ENCODE measurements around the gene EIF4A3.

Gene EIF4A3

GRCh38 chr17:80111702-80112470, 35.0 kb downstream of the EIF4A3 start:
- no peak for DNase-seq (ENCODE audit: low spot score)

GRCh38 chr17:80110927-80111701, 35.8 kb downstream of the EIF4A3 start:
- no peak for DNase-seq (ENCODE audit: low spot score)

GRCh38 chr17:80110447-80110812, 36.5 kb downstream of the EIF4A3 start:
- DNase-seq (ENCODE audit: low spot score): no peak

- DNase-seq (ENCODE audit: low spot score): no peak
Observed at GRCh38 chr17:80109713-80110446, 37.0 kb downstream of the EIF4A3 start.

GRCh38 chr17:80109066-80109660, 37.8 kb downstream of the EIF4A3 start:
- no peak for DNase-seq (ENCODE audit: low spot score)

GRCh38 chr17:80108036-80108971, 38.6 kb downstream of the EIF4A3 start:
- no peak for DNase-seq (ENCODE audit: low spot score)

- no peak for DNase-seq (ENCODE audit: low spot score)
Observed at GRCh38 chr17:80107231-80108021, 39.5 kb downstream of the EIF4A3 start.

GRCh38 chr17:80106751-80107150, 40.2 kb downstream of the EIF4A3 start:
- DNase-seq (ENCODE audit: low spot score): no peak

- DNase-seq (ENCODE audit: low spot score): no peak
Observed at GRCh38 chr17:80106176-80106575, 40.8 kb downstream of the EIF4A3 start.

- no peak for DNase-seq (ENCODE audit: low spot score)
Observed at GRCh38 chr17:80105762-80106161, 41.2 kb downstream of the EIF4A3 start.

GRCh38 chr17:80104956-80105375, 42.0 kb downstream of the EIF4A3 start:
- no peak for DNase-seq (ENCODE audit: low spot score)

GRCh38 chr17:80104321-80104955, 42.5 kb downstream of the EIF4A3 start:
- DNase-seq (ENCODE audit: low spot score): no peak

- DNase-seq (ENCODE audit: low spot score): no peak
Observed at GRCh38 chr17:80103449-80104085, 43.4 kb downstream of the EIF4A3 start.

- DNase-seq (ENCODE audit: low spot score): no peak
Observed at GRCh38 chr17:80102664-80103448, 44.1 kb downstream of the EIF4A3 start.

GRCh38 chr17:80101946-80102663, 44.8 kb downstream of the EIF4A3 start:
- peak; percentile 46 for DNase-seq (ENCODE audit: low spot score)

- peak; percentile 62 for DNase-seq (ENCODE audit: low spot score)
Observed at GRCh38 chr17:80101011-80101945, 45.6 kb downstream of the EIF4A3 start, which contains the start of gene GAA. TSS of gene GAA (plus strand) at chr17:80101581. CDS start at chr17:80104587, 3,006 bp downstream.

- no peak for DNase-seq (ENCODE audit: low spot score)
Observed at GRCh38 chr17:80100035-80100323, 46.9 kb downstream of the EIF4A3 start.
